A673 (cell line): Measurements from ENCODE around the gene CHD2. TPM values are rescaled to one million over a fixed set of nuclear protein-coding genes. Genes with fewer than 3 reads are reported as not detected.
"Not testable (repeated sequence)": the region's sequence is repeated elsewhere in the genome, so short reads cannot be mapped to it uniquely, and the experiment has no call there.

Source experiments
- BruUV-seq: library from RNA; stranded (reverse); fragments of 400-500 nt; replicated peaks from 2 replicates; lab custom pipeline; 2021; lab: Mats Ljungman, UMichigan
- CTCF ChIA-PET: fragments of 300-600 bp; sonication (Branson Sonifier 250); formaldehyde crosslinking; loops from one replicate; lab custom pipeline; 2022; ENCODE audit warnings: antibody characterized with exemption; lab: Charles Lee
- POLR2A ChIA-PET: fragments of 300-600 bp; sonication (Branson Sonifier 250); formaldehyde crosslinking; loops from one replicate; lab custom pipeline; 2022; ENCODE audit warnings: antibody characterized with exemption; ENCODE audit not compliant: low non-redundant PET; lab: Charles Lee
- DNase-seq: peaks from one replicate; pipeline ENCODE4 v3.0.0-alpha.2; 2015; ENCODE audit warnings: low spot score
- H3K27ac ChIP-seq: fragments of 200-600 bp; sonication (generic); 2 replicates; pipeline ENCODE4 v1.5.1; 2016; ENCODE audit warnings: mixed run types, low read depth, mild to moderate bottlenecking, mixed read lengths, antibody characterized with exemption, low read length; ENCODE audit not compliant: poor library complexity, severe bottlenecking
- H3K27me3 ChIP-seq: fragments of 200-600 bp; sonication (generic); replicated peaks from 2 replicates; pipeline ENCODE4 v1.6.1; 2017; ENCODE audit warnings: mixed run types, low read depth, mild to moderate bottlenecking, mixed read lengths, antibody characterized with exemption, low read length; ENCODE audit not compliant: insufficient read depth, poor library complexity
- H3K36me3 ChIP-seq: fragments of 200-600 bp; sonication (generic); 2 replicates; pipeline ENCODE4 v1.6.1; 2016; ENCODE audit warnings: mixed run types, mild to moderate bottlenecking, mixed read lengths, antibody characterized with exemption, low read length; ENCODE audit not compliant: insufficient read depth, poor library complexity, severe bottlenecking
- H3K4me1 ChIP-seq: fragments of 200-600 bp; sonication (generic); 2 replicates; pipeline ENCODE4 v1.6.1; 2017; ENCODE audit warnings: mixed run types, mild to moderate bottlenecking, mixed read lengths, antibody characterized with exemption, low read length; ENCODE audit not compliant: insufficient read depth, poor library complexity, severe bottlenecking
- H3K4me3 ChIP-seq: fragments of 200-600 bp; sonication (generic); 2 replicates; pipeline ENCODE4 v1.5.1; 2016; ENCODE audit warnings: low read depth, mixed run types, mild to moderate bottlenecking, mixed read lengths, low read length; ENCODE audit not compliant: poor library complexity, severe bottlenecking
- H3K9me3 ChIP-seq: fragments of 200-600 bp; sonication (generic); 2 replicates; pipeline ENCODE4 v1.6.1; 2016; ENCODE audit warnings: mixed run types, low read depth, mild to moderate bottlenecking, mixed read lengths, antibody characterized with exemption, low read length; ENCODE audit not compliant: poor library complexity, severe bottlenecking
- EZH2 ChIP-seq: fragments of 200-600 bp; sonication (generic); IDR thresholded peaks from 2 replicates; pipeline ENCODE4 v1.6.1; 2017; ENCODE audit warnings: borderline replicate concordance, low read depth, mild to moderate bottlenecking, mixed read lengths, antibody characterized with exemption, low read length; ENCODE audit not compliant: poor library complexity, severe bottlenecking
- intact Hi-C: fragments of 100-400 bp; cut with micrococcal nuclease; formaldehyde crosslinking; loops from one replicate; pipeline ENCODE4 v1.10.0; 2022; ENCODE audit not compliant: unreplicated experiment
- total RNA-seq: library from RNA; stranded (reverse); gene quantifications from 2 replicates; pipeline ENCODE4 v1.2.3, GENCODE V29; 2021
- TF ChIP-seq, protein P1 (sequence below): fragments of 300-800, 200-600 bp; sonication (generic); conservative IDR thresholded peaks from 2 replicates; pipeline ENCODE4 v1.5.1; 2017; ENCODE audit warnings: low read depth, mild to moderate bottlenecking, antibody characterized with exemption, low read length, moderate library complexity, mixed read lengths

Gene CHD2
- total RNA-seq, 1 experiment from 2014 or later: 75.7 TPM

DNA sequence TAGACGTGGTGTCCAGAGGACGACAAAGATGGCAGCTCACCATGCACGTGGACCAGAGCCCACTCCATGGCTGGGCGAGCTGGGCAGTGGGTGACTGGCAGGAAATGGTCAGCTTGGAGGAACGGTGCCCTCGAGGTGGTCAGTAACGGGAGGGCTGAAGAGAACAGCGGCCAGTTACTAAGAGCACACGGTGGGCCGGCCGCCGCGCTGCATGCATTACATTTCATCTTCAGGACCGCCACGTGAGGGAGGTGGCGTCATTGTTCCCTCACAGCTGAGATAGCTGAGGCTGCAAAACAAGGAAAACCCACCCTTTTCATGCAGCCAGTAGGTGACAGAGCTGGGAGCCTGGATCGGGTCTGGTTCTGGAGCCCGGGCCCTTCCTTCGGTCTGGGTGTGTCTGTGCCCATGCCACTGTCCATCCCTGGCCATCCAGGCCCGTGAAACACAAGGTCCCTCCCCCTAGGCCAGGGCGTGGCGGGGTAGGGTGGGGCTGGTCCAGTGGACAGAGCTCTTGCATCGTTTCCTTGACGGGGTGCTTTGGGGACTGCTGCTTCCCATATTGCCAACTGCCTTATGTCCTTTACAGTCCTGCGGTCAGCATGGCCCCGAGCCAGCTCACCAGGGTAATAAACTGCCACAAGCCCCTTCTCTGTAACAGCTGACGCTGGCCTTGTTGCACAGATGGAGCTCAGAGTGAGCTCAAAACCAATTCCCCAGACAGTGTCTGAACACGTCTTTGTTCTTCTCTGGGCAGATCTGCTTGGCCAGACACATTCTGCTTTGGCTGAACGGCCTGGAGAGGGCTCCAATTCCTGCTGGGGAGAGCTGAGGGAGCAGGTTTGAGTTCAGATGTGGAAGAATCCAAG, 137.1 kb downstream of the CHD2 start:
- intact Hi-C loops: no loop called here
- POLR2A ChIA-PET: no interaction called here
- no peak for DNase-seq

DNA sequence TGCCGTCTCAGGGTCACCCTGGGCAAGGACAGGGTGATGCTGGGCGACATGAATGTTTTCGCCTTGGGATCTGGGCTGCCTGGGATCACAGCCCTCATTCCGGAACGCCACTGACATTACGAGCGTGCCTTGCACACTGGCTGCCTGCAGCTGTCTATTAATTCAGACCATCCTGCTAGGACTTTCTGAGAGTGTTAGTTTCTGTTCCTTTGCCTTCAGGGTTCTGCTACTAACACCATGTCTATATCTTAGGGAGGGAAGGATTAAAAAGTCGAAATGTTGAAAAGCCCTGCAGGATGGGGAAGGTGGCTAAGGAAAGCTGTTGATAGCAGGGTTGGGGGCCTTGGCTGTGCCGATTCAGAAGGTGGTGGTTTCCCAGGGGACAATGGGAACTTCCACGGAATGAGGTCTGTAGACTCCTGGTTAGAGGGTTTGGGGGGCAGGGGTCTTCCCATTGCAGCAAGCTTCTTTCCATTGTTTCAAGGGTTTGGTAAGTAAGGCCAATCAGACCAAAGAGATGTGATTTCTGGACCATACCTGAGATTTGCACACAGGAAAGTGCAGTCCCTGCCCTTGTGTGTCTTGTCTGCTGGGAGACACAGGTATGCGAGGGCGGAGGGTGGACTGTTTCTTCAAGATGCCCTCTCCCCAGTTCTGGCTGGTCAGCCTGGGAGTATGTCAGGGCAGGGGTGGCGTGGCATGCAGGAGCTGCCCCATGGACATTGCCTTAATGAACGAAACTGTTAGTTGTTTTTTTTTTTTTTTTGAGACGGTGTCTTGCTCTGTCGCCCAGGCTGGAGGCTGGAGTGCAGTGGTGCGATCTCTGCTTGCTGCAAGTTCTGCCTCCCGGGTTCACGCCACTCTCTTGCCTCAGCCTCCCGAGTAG, 137.9 kb downstream of the CHD2 start:
- no peak for TF ChIP-seq EZH2
- TF ChIP-seq, protein P1, sequence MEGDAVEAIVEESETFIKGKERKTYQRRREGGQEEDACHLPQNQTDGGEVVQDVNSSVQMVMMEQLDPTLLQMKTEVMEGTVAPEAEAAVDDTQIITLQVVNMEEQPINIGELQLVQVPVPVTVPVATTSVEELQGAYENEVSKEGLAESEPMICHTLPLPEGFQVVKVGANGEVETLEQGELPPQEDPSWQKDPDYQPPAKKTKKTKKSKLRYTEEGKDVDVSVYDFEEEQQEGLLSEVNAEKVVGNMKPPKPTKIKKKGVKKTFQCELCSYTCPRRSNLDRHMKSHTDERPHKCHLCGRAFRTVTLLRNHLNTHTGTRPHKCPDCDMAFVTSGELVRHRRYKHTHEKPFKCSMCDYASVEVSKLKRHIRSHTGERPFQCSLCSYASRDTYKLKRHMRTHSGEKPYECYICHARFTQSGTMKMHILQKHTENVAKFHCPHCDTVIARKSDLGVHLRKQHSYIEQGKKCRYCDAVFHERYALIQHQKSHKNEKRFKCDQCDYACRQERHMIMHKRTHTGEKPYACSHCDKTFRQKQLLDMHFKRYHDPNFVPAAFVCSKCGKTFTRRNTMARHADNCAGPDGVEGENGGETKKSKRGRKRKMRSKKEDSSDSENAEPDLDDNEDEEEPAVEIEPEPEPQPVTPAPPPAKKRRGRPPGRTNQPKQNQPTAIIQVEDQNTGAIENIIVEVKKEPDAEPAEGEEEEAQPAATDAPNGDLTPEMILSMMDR: no peak
- intact Hi-C loops: no loop called here
- Histone ChIP-seq H3K4me3 (no peak overlapping the region), H3K4me1 (no peaks in the 10 kb centered on the region), H3K9me3 (no peaks in the 10 kb centered on the region), H3K36me3 (no peaks in the 10 kb centered on the region), H3K27me3 (no peaks in the 10 kb centered on the region), H3K27ac (no peak overlapping the region)
- ChIA-PET CTCF (interaction anchor here (0.7 to 1.4 kb wide), 3 partner anchors 9 to 1082 kb away, joined by 3 to 6 read pairs (median 3); no protein-coding TSS in a partner anchor), POLR2A (no interaction called here)
- DNase-seq: no peak
- BruUV-seq: no TSS peak

More for the DNA sequence above, 137.1 kb downstream of the CHD2 start:
- H3K4me3 ChIP-seq: no peak overlapping the region
- H3K27ac ChIP-seq: no peak overlapping the region
- BruUV-seq: no TSS peak
- CTCF ChIA-PET: interaction anchor here (1.0 to 1.4 kb wide), 2 partner anchors 8 to 1083 kb away, joined by 3 read pairs; no protein-coding TSS in a partner anchor
- no peaks in the 10 kb centered on the region for H3K36me3 ChIP-seq
- no peaks in the 10 kb centered on the region for H3K4me1 ChIP-seq
- no peaks in the 10 kb centered on the region for H3K27me3 ChIP-seq
- H3K9me3 ChIP-seq: no peaks in the 10 kb centered on the region
- TF ChIP-seq EZH2: no peak
- TF ChIP-seq, protein P1: no peak

DNA sequence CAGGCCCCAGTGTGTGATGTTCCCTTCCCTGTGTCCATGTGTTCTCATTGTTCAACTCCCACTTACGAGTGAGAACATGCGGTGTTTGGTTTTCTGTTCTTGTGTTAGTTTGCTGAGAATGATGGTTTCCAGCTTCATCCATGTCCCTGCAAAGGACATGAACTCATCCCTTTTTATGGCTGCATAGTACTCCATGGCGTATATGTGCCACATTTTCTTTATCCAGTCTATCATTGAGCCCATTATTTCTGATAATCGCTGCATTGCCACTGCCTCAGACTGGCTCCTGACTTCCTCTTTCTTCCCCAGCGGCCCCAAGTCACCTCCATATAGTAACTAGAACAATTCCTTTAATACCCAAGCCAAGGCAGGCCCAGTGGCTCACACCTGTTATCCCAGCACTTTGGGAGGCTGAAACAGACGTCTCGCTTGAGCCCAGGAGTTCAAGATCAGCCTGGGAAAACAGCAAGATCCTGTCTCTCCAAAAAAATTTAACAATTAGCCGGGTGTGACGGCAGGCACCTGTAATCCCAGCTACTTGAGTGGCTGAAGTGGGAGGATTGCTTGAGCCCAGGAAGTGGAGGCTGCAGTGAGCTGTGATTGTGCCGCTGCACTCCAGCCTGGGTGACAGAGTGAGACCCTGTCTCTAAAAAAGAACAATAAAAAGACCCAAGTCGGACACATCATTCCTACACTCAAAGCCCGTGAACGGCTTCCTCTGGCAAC, 139.6 kb downstream of the CHD2 start:
- H3K27ac ChIP-seq, BruUV-seq, POLR2A ChIA-PET, intact Hi-C loops, H3K4me1 ChIP-seq, DNase-seq, CTCF ChIA-PET, H3K4me3 ChIP-seq, H3K36me3 ChIP-seq, H3K27me3 ChIP-seq, H3K9me3 ChIP-seq: not testable (repeated sequence)
